Natural killer cell treated with Interleukin-12 subunit alpha and Interleukin-12 subunit beta and Interleukin-15 and Interleukin-18, amount 100 ng/mL, for 72 hours (primary cell): Measurements from ENCODE around the gene PAN2. TPM values are rescaled to one million over a fixed set of nuclear protein-coding genes. Genes with fewer than 3 reads are reported as not detected.
"Not testable (repeated sequence)": the region's sequence is repeated elsewhere in the genome, so short reads cannot be mapped to it uniquely, and the experiment has no call there.

Experiments
- ATAC-seq, 2 donors: fragments of 150-1000 bp; cut with Tn5 transposase in 1 of 2; sonication (Bioruptor Pico), chemical (Tn5 transposase) in 1 of 2; 2 replicates each; pipeline ENCODE4 v1.10.0; 2021
- DNase-seq: peaks from one replicate; pipeline ENCODE4 v3.0.0; 2022; ENCODE audit warnings: low spot score
- H3K27ac Mint-ChIP-seq, 2 donors: 1 replicate in 1 of 2; 2 replicates in 1 of 2; pipeline ENCODE4 v1.8.0; 2022; ENCODE audit warnings: mixed read lengths in 2 of 2, mild to moderate bottlenecking in 1 of 2, moderate library complexity in 1 of 2
- H3K27me3 Mint-ChIP-seq, 2 donors: 1 replicate in 1 of 2; 2 replicates in 1 of 2; pipeline ENCODE4 v1.8.0; 2022; ENCODE audit warnings: mixed read lengths in 2 of 2
- H3K36me3 Mint-ChIP-seq: one replicate; pipeline ENCODE4 v1.8.0; 2022; ENCODE audit warnings: mixed read lengths
- H3K4me1 Mint-ChIP-seq, 2 donors: 1 replicate in 1 of 2; 2 replicates in 1 of 2; pipeline ENCODE4 v1.8.0; 2022; ENCODE audit warnings: low read depth in 2 of 2, mixed read lengths in 2 of 2, mild to moderate bottlenecking in 1 of 2
- H3K4me3 Mint-ChIP-seq: one replicate; pipeline ENCODE4 v1.8.0; 2022; ENCODE audit warnings: mixed read lengths
- H3K9me3 Mint-ChIP-seq: 2 replicates; pipeline ENCODE4 v1.8.0; 2022; ENCODE audit warnings: mixed read lengths
- total RNA-seq, 2 donors: library from RNA; stranded (reverse); gene quantifications; one replicate each; pipeline ENCODE4 v1.2.3, GENCODE V29; 2022

Gene PAN2
- total RNA-seq, 2 donors from 2014 or later = 22.8 to 42.8 TPM

GRCh38 chr12:56358836-56359532 is 25.2 kb upstream of the PAN2 start:
- H3K4me1 Mint-ChIP-seq = peaks cover 13 to 21% of the 10 kb centered on the region in 2 donors
- H3K36me3 Mint-ChIP-seq = no peaks in the 10 kb centered on the region

GRCh38 chr12:56351325-56351724 is 17.5 kb upstream of the PAN2 start:
- H3K27me3 Mint-ChIP-seq = no peaks in the 10 kb centered on the region
- no peaks in the 10 kb centered on the region for H3K4me1 Mint-ChIP-seq
- DNase-seq = no peak
- H3K4me3 Mint-ChIP-seq = no peak overlapping the region
- no peaks in the 10 kb centered on the region for H3K9me3 Mint-ChIP-seq
- ATAC-seq = no peak
- H3K36me3 Mint-ChIP-seq = peaks cover 8% of the 10 kb centered on the region
- no peak overlapping the region for H3K27ac Mint-ChIP-seq

More at GRCh38 chr12:56358836-56359532, 25.2 kb upstream of the PAN2 start:
- Mint-ChIP-seq H3K4me3 (peak overlapping the region; percentile 86), H3K27ac (peak overlapping the region; percentile 88 to 95), H3K27me3 (no peaks in the 10 kb centered on the region), H3K9me3 (no peaks in the 10 kb centered on the region)
- DNase-seq (no peak), ATAC-seq (no peak)

GRCh38 chr12:56350662-56351061 is 16.9 kb upstream of the PAN2 start:
- ATAC-seq (no peak), DNase-seq (no peak)
- Mint-ChIP-seq H3K4me1 (no peaks in the 10 kb centered on the region), H3K9me3 (no peaks in the 10 kb centered on the region), H3K27me3 (no peaks in the 10 kb centered on the region), H3K4me3 (no peak overlapping the region), H3K36me3 (peaks cover 8% of the 10 kb centered on the region), H3K27ac (peak overlapping the region in 1 of 2 donors; percentile 80)

- Mint-ChIP-seq H3K36me3 (peaks cover 8% of the 10 kb centered on the region), H3K9me3 (no peaks in the 10 kb centered on the region), H3K27ac (no peak overlapping the region), H3K4me1 (no peaks in the 10 kb centered on the region), H3K4me3 (no peak overlapping the region), H3K27me3 (no peaks in the 10 kb centered on the region)
- ATAC-seq (no peak), DNase-seq (no peak)
Observed at GRCh38 chr12:56348776-56349175, 15.0 kb upstream of the PAN2 start.

- not testable (repeated sequence) for ATAC-seq, H3K27ac Mint-ChIP-seq, H3K27me3 Mint-ChIP-seq, H3K4me1 Mint-ChIP-seq, DNase-seq, H3K4me3 Mint-ChIP-seq, H3K9me3 Mint-ChIP-seq
- peaks cover 14% of the 10 kb centered on the region for H3K36me3 Mint-ChIP-seq
Observed at GRCh38 chr12:56347255-56347654, 13.5 kb upstream of the PAN2 start.

GRCh38 chr12:56346675-56347074 is 12.9 kb upstream of the PAN2 start:
- Mint-ChIP-seq H3K36me3 (peaks cover 14% of the 10 kb centered on the region), H3K4me3 (no peak overlapping the region), H3K27ac (no peak overlapping the region)

GRCh38 chr12:56342290-56342689 is 8.5 kb upstream of the PAN2 start:
- H3K27ac Mint-ChIP-seq, DNase-seq, H3K36me3 Mint-ChIP-seq, ATAC-seq, H3K9me3 Mint-ChIP-seq, H3K27me3 Mint-ChIP-seq, H3K4me3 Mint-ChIP-seq: not testable (repeated sequence)
- peaks cover 15 to 20% of the 10 kb centered on the region in 2 donors for H3K4me1 Mint-ChIP-seq

More at GRCh38 chr12:56346675-56347074, 12.9 kb upstream of the PAN2 start:
- H3K27me3 Mint-ChIP-seq = no peaks in the 10 kb centered on the region
- H3K4me1 Mint-ChIP-seq = peaks cover 0 to 4% of the 10 kb centered on the region in 2 donors
- H3K9me3 Mint-ChIP-seq = no peaks in the 10 kb centered on the region
- ATAC-seq (no peak), DNase-seq (no peak)

- H3K9me3 Mint-ChIP-seq = no peaks in the 10 kb centered on the region
- H3K27me3 Mint-ChIP-seq = no peaks in the 10 kb centered on the region
- no peak overlapping the region for H3K27ac Mint-ChIP-seq
- no peak overlapping the region for H3K4me3 Mint-ChIP-seq
- DNase-seq (no peak), ATAC-seq (no peak)
- peaks cover 6% of the 10 kb centered on the region for H3K36me3 Mint-ChIP-seq
- peaks cover 18 to 23% of the 10 kb centered on the region in 2 donors for H3K4me1 Mint-ChIP-seq
Observed at GRCh38 chr12:56341616-56342015, 7.8 kb upstream of the PAN2 start.

- Mint-ChIP-seq H3K9me3 (no peaks in the 10 kb centered on the region), H3K36me3 (peaks cover 6% of the 10 kb centered on the region), H3K27me3 (no peaks in the 10 kb centered on the region), H3K4me1 (peaks cover 21 to 23% of the 10 kb centered on the region in 2 donors), H3K27ac (peak overlapping the region; percentile 78 to 84), H3K4me3 (peak overlapping the region; percentile 57)
- DNase-seq = no peak
- no peak for ATAC-seq
Observed at GRCh38 chr12:56339158-56339422, 5.3 kb upstream of the PAN2 start.

GRCh38 chr12:56338308-56339157 is 4.7 kb upstream of the PAN2 start, which contains the start of gene IL23A:
IL23A (plus strand) TSS chr12:56338884; CDS start chr12:56339045, 161 bp downstream.
- Mint-ChIP-seq H3K4me3 (peak within 1 kb of the TSS; percentile 57), H3K36me3 (peaks cover 6% of the 10 kb centered on the region), H3K9me3 (no peaks in the 10 kb centered on the region), H3K4me1 (peaks cover 25 to 28% of the 10 kb centered on the region in 2 donors), H3K27ac (peak within 1 kb of the TSS; percentile 78 to 84), H3K27me3 (no peaks in the 10 kb centered on the region)
- DNase-seq (no peak), ATAC-seq (peak in 1 of 2 donors; percentile 39)

GRCh38 chr12:56337753-56338251 is 4.0 kb upstream of the PAN2 start:
- DNase-seq (no peak), ATAC-seq (no peak)
- Mint-ChIP-seq H3K27ac (peak overlapping the region; percentile 78 to 84), H3K4me1 (peaks cover 32 to 33% of the 10 kb centered on the region in 2 donors), H3K9me3 (no peaks in the 10 kb centered on the region), H3K36me3 (no peaks in the 10 kb centered on the region), H3K4me3 (no peak overlapping the region), H3K27me3 (no peaks in the 10 kb centered on the region)

- DNase-seq (no peak), ATAC-seq (no peak)
- no peaks in the 10 kb centered on the region for H3K27me3 Mint-ChIP-seq
- H3K9me3 Mint-ChIP-seq = no peaks in the 10 kb centered on the region
- no peak overlapping the region for H3K4me3 Mint-ChIP-seq
- peak overlapping the region; percentile 34 to 41 for H3K27ac Mint-ChIP-seq
- H3K36me3 Mint-ChIP-seq = no peaks in the 10 kb centered on the region
- H3K4me1 Mint-ChIP-seq = peaks cover 35 to 37% of the 10 kb centered on the region in 2 donors
Observed at GRCh38 chr12:56336361-56337167, 2.8 kb upstream of the PAN2 start.

- DNase-seq, H3K4me3 Mint-ChIP-seq, H3K27ac Mint-ChIP-seq, H3K36me3 Mint-ChIP-seq, ATAC-seq, H3K27me3 Mint-ChIP-seq, H3K9me3 Mint-ChIP-seq: not testable (repeated sequence)
- peaks cover 37 to 38% of the 10 kb centered on the region in 2 donors for H3K4me1 Mint-ChIP-seq
Observed at GRCh38 chr12:56335527-56335926, 1.7 kb upstream of the PAN2 start.
